HG03469 (cell line): ENCODE measurements around the gene SNF8.
"Not testable (repeated sequence)": the region's sequence is repeated elsewhere in the genome, so short reads cannot be mapped to it uniquely, and the experiment has no call there.

ENCODE experiments used
- ATAC-seq: cut with Tn5 transposase; IDR thresholded peaks from one replicate; pipeline ENCODE4 v1.9.1; 2021; ENCODE audit warnings: mild to moderate bottlenecking, moderate library complexity, moderate number of reproducible peaks; ENCODE audit not compliant: unreplicated experiment

Gene SNF8, protein sequence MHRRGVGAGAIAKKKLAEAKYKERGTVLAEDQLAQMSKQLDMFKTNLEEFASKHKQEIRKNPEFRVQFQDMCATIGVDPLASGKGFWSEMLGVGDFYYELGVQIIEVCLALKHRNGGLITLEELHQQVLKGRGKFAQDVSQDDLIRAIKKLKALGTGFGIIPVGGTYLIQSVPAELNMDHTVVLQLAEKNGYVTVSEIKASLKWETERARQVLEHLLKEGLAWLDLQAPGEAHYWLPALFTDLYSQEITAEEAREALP

GRCh38 chr17:48944515-48945260 lies at the start of gene SNF8:
Gene SNF8 (minus strand): TSS chr17:48944842. CDS start chr17:48944734, 108 bp downstream.
- peak; percentile 69 for ATAC-seq

DNA sequence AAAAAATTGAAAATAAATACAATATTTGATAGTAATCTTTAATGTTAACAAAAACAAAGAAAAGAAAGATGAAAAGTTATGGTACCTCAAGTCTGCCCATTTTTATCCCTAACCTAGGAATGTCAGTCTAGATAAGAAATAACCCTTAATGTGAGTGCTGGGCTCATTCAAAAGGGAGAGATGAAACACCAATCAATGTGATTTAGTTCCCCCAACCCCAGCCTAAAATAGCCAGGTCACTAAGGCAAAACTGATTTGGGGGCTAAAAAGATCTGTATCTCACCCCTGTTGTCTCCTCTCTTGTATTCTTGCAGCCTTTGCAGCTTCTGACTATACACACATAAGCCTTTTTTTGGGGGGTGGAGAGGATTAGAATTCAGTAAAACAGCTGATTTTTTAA lies 49.3 kb upstream of the SNF8 start:
- ATAC-seq = no peak

GRCh38 chr17:48993305-48993704 lies 48.7 kb upstream of the SNF8 start:
- ATAC-seq = no peak

DNA sequence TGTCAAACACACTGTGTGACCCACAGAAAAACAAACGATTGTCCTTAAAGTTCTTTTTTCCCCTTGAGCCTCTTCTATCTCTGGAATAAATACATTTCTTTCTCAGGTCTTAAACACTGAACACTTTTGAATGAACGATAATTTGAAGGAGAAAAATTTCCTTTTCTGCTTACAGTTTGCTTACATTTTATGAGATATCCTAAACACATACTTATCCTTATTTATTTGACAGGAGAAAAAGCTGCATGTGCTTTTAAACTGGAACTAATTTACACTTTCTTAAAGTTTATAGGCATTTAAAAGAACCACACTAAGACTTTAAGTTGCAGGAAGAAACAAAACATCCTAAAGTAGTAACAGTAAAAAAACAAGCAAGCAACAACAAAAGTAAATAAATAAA lies 47.8 kb upstream of the SNF8 start:
- no peak for ATAC-seq

DNA sequence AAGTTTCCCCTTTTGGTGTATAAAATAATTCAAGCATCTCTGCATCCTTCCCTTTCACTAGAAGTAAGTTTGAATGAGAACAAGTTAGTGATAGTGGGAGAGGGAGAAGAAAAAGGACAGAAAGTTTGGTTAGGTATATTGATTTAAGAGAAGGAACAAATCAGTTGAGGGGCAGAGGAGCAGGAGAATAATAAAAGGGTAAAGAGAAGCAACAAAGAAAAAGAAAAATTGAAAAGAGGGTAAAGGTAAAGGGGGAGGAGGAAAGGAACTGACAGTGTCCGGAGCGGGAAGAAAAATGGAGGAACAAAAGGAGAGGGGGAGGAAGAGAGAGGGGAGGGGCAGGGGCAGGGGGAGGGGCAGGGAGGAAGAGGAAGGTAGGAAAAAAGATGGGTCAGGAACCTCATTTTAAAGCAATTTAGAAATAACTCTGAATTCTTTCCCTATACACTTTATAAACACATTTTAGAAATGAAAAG lies 46.3 kb upstream of the SNF8 start:
- ATAC-seq = no peak

- ATAC-seq = no peak
These were observed 44.5 kb upstream of the SNF8 start for GRCh38 chr17:48989100-48989499.

- no peak for ATAC-seq
These were observed 41.0 kb upstream of the SNF8 start for GRCh38 chr17:48985436-48986245.

DNA sequence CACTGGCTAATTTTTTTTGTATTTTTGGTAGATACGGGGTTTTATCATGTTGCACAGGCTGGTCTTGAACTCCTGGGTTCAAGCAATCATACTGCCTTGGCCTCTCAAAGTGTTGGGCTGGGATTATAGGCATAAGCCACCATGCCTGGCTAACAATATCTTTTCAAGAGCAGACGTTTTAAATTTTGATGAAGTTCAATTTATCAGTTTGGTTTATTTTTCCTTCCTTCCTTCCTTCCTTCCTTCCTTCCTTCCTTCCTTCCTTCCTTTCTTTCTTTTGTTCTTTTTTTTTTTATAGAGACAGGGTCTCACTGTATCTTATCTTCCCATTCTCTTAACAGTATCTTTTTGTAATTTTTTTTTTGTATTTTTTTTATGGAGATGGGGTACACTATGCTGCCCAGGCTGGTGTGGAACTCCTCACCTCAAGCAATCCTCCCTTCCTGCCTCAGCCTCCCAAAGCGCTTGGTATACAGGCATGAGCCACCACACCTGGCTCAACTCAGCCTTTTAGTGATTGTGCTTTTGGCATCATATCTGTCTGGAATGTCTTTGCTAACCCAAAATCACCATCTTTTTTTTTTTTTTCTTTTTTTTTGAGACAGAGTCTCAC lies 37.4 kb upstream of the SNF8 start:
- ATAC-seq = no peak

- ATAC-seq = no peak
These were observed 29.2 kb upstream of the SNF8 start for GRCh38 chr17:48973806-48974205.

DNA sequence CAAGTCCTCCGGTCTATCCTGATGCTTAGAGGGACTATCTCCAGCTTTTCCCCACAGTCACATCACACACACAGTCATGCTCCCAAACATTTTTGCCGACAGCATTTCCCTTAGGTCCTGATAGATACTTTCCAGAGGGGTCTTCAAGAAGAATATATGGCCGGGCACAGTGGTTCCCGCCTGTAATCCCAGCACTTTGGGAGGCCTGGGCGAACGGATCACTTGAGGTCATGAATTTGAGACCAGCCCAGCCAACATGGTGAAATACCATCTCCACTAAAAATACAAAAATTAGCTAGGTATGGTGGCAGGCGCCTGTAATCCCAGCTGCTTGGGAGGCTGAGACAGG lies 28.1 kb upstream of the SNF8 start:
- no peak for ATAC-seq

- no peak for ATAC-seq
These were observed 26.4 kb upstream of the SNF8 start for GRCh38 chr17:48970865-48971687.

DNA sequence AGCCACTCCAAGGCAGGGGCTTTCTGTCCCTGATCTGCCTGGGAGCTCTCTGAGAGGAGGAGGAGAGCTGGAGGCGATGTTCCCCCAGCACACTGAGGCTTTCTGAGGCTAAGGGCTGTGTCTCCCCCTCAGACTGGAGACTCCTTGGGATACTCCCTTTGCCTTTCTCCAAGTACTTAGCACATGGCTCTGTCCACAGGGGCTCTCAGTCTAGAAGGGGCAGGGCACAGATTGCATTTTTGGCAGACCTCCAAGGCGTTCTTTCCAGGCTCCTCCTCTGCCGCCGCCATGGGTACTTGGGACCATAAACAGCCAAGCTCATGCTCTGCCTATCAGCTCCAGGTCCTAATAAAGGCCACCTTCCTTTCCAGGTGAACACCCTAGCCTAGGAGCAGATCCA lies 25.6 kb upstream of the SNF8 start:
- no peak for ATAC-seq

GRCh38 chr17:48961516-48962233 lies 17.0 kb upstream of the SNF8 start:
- ATAC-seq = no peak

GRCh38 chr17:48960834-48961515 lies 16.3 kb upstream of the SNF8 start:
- no peak for ATAC-seq

GRCh38 chr17:48954300-48954755 lies 9.7 kb upstream of the SNF8 start:
- no peak for ATAC-seq

DNA sequence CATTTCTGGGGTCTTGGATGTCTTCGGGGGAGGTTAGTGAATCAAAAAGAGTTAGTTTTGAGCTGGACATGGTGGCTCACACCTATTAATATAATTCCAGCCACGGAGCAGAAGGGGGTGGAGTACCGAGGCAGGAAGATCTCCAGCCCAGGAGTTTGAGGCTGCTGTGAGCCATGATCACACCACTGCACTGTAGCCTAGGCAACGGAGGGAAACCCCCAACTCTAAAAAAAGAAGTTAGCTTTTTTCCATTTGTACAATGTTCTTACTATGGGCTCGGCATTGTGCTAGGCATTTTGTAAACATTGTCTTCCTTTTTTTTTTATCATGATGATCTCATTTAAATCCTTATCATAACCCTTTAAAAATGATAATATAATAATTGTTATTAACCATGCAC lies 8.3 kb upstream of the SNF8 start:
- ATAC-seq = no peak

GRCh38 chr17:48951572-48951971 lies 6.9 kb upstream of the SNF8 start:
- no peak for ATAC-seq

DNA sequence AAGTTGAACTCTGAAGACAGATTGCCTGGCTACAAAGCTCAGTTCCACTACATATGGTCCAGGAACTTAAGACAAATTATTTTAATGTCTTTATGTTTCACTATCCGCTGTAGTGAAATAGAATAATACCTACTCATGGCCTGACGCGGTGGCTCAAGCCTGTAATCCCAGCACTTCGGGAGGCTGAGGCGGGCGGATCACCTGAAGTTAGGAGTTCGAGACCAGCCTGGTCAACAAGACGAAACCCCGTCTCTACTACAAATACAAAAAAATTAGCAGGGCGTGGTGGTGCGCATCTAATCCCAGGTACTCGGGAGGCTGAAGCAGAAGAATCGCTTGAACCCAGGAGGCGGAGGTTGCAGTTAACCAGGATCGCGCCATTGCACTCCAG lies 614 bp upstream of the SNF8 start:
- ATAC-seq = not testable (repeated sequence)

DNA sequence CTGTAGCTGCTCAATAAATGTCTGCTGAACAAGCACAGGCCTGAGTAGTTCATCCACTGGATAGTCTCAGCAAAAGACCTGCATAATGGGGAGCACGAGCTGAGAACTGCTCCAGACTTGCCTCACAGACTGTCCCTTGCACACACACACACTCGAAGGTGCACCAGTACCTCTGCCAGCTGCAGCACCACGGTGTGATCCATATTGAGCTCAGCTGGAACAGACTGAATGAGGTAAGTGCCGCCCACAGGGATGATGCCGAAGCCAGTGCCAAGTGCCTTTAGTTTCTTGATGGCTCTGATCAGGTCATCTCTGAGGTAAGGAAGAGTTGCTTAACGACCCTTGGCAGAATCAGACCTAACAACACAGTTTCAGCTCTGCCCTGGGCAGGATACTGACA lies 11.6 kb downstream of the SNF8 start:
- no peak for ATAC-seq
